Measurements from ENCODE around the gene MARCKS.
"Not testable (repeated sequence)": the region's sequence is repeated elsewhere in the genome, so short reads cannot be mapped to it uniquely, and the experiment has no call there.

Gene MARCKS

DNA sequence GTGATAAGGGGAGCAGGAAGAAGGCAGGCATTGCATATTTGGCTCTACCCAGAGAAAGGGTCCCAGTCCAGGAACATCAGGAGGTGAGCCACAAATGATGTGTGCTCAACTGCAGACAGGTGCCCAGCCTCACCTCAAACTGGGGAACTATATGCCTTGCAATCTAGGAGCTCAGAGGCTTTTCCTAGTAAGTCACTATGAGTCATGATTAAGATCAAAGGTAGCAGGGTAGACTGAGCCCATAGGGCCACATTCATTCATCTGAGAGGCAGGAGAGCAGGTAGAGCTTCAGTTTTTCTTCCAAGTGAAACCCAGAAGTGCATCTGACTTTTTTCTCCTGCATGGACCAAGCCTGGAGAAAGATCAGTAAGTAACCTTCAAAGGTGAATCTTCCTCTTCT is 31.3 kb downstream of the MARCKS start:
- no peak for DNase-seq

DNA sequence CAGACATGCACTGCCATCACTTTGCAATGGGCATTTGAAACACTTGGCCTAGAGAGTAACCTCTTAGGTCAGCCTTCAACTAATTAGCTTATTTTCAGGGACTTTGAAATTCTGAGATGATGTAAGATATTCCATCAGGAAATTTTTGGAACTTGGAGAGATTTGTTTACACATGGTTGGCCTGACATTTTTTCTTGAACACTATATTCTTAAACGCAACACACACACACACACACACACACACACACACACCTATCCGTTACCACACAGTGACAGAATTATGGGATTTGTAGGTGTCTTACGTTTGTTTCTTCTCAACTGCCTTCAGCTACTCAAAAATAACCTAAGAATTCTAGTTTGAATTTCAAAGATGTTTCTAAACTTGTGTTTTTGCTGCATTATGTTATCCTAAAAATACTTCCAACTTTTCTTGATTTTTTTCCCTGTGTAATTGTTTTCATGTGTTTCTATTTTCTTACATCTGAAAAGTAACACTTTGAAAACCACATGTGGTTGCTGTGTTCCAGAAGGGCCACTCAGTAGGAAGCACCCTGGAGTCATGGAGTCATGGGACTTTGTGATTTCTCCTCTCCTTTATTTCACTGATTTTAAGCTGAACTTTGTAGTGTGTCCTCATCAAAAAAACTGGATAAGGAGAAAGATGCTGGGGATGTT is 31.9 kb downstream of the MARCKS start:
- no peak for DNase-seq

GRCh38 chr6:113893451-113893850 is 36.3 kb downstream of the MARCKS start:
- DNase-seq = no peak

GRCh38 chr6:113893866-113894265 is 36.7 kb downstream of the MARCKS start:
- DNase-seq = no peak

DNA sequence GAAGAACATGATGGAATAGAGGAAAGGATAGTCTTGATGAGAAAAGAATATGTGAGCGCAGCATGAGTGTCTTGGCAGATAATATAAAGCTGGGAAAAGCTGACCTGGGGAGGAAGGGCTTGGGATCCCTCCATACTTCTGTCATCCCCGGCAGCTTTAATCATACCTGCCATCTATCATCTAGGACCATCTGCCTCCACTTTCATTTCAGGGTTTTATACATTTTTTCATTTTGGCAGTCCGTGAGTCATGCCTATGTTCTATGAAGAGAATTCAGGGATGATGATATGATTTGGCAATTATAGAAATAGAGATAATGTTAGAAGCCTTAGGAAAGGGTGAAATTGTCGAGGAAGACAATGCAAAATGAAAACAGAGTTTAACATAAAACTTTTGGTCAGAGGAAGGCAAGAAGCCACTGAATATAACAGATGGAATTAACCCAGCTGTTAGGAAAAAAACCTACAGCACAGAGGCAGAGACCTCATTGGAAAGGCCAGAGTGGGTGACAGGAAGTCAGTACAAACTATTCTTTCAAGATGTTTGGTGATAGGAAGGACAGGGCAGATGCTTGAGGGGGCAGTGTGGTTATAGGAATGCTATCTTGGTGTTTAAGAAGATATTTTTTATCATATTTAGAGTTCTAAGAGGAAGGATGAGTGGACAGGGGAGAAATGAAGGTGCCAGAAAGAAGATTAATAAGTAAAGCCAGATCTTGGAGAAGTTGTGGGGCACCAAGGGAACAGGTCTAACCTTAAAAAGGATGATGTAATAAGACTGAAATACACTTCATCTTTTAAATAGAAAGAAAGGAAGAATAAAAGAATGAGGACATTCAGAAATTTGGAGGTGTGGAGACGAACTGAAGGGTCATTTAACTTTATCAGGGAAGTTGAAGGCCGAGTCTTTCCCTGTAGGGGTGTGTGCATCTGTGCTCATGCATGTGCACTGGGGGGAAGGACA is 37.8 kb downstream of the MARCKS start:
- no peak for DNase-seq

DNA sequence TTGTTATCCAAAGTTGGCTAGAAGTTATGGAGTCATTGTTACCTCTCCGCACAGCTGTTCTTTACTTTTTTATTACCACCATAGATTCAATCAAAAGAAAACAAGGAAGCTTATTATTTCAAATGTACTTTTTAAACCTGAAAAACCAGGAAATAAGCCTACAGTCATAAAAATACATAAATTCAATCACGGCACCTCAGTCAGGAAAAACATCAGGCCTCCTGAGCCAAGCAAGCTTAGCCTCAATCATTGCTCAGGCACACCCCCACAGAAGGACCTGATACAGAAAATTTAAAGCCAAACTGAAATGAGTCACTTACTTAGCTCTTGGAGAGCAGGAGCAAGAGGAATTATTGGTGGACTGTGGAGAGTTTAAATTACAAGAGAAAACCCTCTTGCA is 44.3 kb downstream of the MARCKS start:
- no peak for DNase-seq

GRCh38 chr6:113903666-113904330 is 46.7 kb downstream of the MARCKS start:
- no peak for DNase-seq

DNA sequence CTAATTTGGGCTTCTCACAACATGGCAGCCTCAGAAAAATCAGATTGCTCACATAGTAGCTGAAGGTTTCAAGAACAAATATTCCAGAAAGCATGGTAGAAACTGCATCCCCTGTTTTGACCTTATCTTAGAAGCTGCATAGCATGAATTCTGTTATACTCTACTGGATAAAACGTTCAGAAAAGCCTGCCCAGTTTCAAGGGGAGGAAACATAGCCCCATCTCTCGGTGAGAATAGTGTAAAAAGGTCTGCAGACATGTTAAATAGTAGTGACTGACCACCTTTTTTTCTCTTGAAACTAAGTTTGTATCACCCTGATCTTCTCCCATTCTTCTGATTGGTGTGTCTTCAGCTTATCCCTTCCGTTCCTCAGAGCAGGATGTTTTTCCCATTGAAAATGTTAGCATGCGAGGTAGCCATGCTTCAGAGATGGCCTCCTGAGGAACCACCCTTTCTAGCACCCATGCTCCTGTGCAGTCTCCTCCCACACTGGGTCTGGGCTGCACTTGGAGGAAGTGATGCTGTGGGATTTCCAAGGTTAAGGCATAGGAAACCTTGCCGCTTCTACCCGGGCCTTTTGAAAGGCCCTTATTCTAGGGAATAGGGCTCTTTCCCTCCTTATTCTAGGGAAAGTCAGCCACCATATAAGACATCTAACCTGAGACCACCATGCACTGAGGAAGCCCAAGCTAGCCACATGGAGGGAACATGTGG is 50.1 kb downstream of the MARCKS start:
- no peak for DNase-seq

GRCh38 chr6:113908801-113909200 is 51.7 kb downstream of the MARCKS start:
- no peak for DNase-seq

DNA sequence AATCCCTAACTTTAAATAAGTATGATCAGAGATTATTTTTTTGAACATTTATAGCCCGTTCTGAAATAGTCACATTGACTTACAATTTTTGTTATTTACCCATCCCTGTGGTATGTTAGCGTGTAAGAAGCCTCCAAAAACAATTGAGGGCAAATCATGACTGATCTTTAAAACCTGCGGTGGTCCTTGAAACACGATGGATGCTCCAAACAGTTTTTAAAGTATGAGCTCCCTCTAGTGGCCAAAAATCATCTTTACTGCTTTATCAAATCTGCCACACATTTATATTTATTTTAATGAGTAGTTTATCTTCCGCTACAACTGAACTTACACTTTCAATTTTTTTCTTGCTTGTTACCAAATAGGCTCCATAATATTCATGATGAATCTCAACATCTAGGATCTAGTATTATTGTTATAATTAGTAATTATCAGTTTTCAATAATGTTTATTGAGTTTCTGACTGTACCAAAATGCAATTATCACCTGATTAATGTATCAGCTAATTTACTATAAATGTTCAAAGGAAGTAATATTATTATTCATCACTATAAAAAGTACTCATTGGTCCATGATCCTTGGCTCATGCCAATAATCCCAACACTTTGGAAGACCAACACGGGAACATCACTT is 52.2 kb downstream of the MARCKS start:
- peak; percentile 6 for DNase-seq

- not testable (repeated sequence) for DNase-seq
Observed at GRCh38 chr6:113910285-113910684, 53.1 kb downstream of the MARCKS start.

Measured in effector CD4-positive, alpha-beta T cell (primary cell).